Vagina (tissue), 2 donors: ENCODE data around the gene ZDHHC20. TPM values are rescaled to one million over a fixed set of nuclear protein-coding genes. Genes with fewer than 3 reads are reported as not detected.

Experiments used
- DNase-seq, 2 donors: peaks; one replicate each; pipeline ENCODE4 v3.0.0-alpha.2; 2017; ENCODE audit errors: extremely low spot score in 2 of 2
- H3K27ac ChIP-seq: fragments of 200-600 bp; sonication (generic); one replicate; pipeline ENCODE4 v1.5.1; 2019
- H3K27me3 ChIP-seq: fragments of 200-600 bp; sonication (generic); one replicate; pipeline ENCODE4 v1.5.1; 2019
- H3K36me3 ChIP-seq, 2 donors: fragments of 200-600 bp; sonication (generic); one replicate each; pipeline ENCODE4 v1.5.1; 2017 to 2019
- H3K4me1 ChIP-seq: fragments of 200-600 bp; sonication (generic); one replicate; pipeline ENCODE4 v1.5.1; 2019
- H3K4me3 ChIP-seq, 2 donors: fragments of 200-600 bp; sonication (generic); 1 replicate in 1 of 2; 2 replicates in 1 of 2; pipeline ENCODE4 v1.5.1; 2016 to 2019
- H3K9me3 ChIP-seq: fragments of 200-600 bp; sonication (generic); one replicate; pipeline ENCODE4 v1.5.1; 2019
- POLR2A ChIP-seq, 2 donors: fragments of 450-650 bp; IDR thresholded peaks; one replicate each; pipeline ENCODE4 v1.6.1; 2017; ENCODE audit warnings: antibody characterized with exemption in 2 of 2, mild to moderate bottlenecking in 2 of 2, moderate library complexity in 2 of 2
- POLR2AphosphoS5 ChIP-seq, 2 donors: sonication (generic); formaldehyde crosslinking; IDR thresholded peaks; one replicate each; pipeline ENCODE4 v1.9.0; 2017; ENCODE audit warnings: antibody characterized with exemption in 2 of 2, mild to moderate bottlenecking in 2 of 2, low read depth in 1 of 2; ENCODE audit not compliant: insufficient read depth in 1 of 2
- intact Hi-C: fragments of 100-400 bp; cut with DNase I; formaldehyde crosslinking; loops from one replicate; pipeline ENCODE4 v1.15.1; 2023
- total RNA-seq: library from RNA; depleted of rRNA; stranded (reverse); fragments of >200 nt; gene quantifications from one replicate; pipeline ENCODE4 v1.2.3, GENCODE V29; 2016
- TF ChIP-seq, protein P1 (sequence below), 3 experiments: fragments of 450-650 bp in 2 of 3; fragments of 200-600 bp in 1 of 3; sonication (generic) in 1 of 3; IDR thresholded peaks; one replicate each; pipeline ENCODE4 v1.5.1; 2017 to 2019; ENCODE audit warnings: antibody characterized with exemption in 3 of 3, mild to moderate bottlenecking in 2 of 3, moderate library complexity in 2 of 3

Gene ZDHHC20
- total RNA-seq, 1 donor from 2014 or later = 54.8 TPM

DNA sequence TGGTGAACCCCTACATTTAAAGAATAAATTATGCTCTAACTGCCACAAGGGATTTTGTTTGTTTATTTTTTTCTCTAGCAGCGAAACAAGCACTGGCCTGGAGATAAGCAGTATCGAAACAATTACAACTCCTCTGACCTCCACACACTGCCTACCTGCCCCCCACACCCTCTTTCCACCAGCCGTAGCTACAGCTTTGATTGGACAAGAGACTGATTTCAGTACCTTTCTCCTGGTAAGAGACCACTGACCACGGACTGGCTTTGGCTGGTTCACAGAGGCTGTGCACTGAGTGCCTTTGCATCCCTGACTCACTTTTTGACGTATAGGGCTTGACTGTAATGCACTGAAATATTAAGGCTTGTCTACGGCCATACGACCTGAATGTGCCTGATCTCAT lies 7.4 kb upstream of the ZDHHC20 start:
- TF ChIP-seq POLR2AphosphoS5 (IDR thresholded peaks at IDR 0.05; ENCODE audit: insufficient read depth in 1 of 2, low read depth in 1 of 2) (no peak), POLR2A (IDR thresholded peaks at IDR 0.05) (no peak)
- TF ChIP-seq, protein P1, sequence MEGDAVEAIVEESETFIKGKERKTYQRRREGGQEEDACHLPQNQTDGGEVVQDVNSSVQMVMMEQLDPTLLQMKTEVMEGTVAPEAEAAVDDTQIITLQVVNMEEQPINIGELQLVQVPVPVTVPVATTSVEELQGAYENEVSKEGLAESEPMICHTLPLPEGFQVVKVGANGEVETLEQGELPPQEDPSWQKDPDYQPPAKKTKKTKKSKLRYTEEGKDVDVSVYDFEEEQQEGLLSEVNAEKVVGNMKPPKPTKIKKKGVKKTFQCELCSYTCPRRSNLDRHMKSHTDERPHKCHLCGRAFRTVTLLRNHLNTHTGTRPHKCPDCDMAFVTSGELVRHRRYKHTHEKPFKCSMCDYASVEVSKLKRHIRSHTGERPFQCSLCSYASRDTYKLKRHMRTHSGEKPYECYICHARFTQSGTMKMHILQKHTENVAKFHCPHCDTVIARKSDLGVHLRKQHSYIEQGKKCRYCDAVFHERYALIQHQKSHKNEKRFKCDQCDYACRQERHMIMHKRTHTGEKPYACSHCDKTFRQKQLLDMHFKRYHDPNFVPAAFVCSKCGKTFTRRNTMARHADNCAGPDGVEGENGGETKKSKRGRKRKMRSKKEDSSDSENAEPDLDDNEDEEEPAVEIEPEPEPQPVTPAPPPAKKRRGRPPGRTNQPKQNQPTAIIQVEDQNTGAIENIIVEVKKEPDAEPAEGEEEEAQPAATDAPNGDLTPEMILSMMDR (IDR thresholded peaks at IDR 0.05) = no peak
- Histone ChIP-seq H3K9me3 (no peaks in the 10 kb centered on the region), H3K27me3 (no peaks in the 10 kb centered on the region), H3K4me3 (no peak overlapping the region), H3K36me3 (no peaks in the 10 kb centered on the region), H3K4me1 (no peaks in the 10 kb centered on the region), H3K27ac (no peak overlapping the region)
- intact Hi-C loops = no loop called here
- peak in 1 of 2 donors; percentile 40 for DNase-seq

DNA sequence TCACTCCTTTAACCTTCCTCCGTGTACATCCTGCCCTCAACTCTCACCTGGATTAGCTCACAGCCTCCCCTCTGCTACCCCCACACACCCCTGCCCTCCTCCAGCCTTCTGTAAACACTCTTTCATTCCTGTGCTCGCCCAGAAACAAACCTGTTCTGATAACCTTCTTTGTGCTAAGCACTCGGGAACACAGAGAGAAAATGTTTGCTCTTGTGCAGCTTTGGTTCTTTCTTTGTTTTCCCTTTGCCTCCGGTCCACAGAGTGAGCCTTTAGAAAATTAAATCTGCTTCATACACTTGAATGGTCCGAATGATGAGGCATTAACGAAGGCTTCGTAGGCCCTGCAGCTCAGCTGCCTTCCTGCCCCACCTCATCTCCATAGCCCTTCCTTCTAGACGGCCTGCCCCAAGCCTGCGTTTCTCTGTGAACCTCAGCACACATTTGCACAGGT lies 6.6 kb upstream of the ZDHHC20 start:
- Histone ChIP-seq H3K27me3 (no peaks in the 10 kb centered on the region), H3K9me3 (no peaks in the 10 kb centered on the region), H3K27ac (no peak overlapping the region), H3K36me3 (no peaks in the 10 kb centered on the region), H3K4me1 (no peaks in the 10 kb centered on the region), H3K4me3 (no peak overlapping the region)
- intact Hi-C loops = no loop called here
- TF ChIP-seq POLR2A (IDR thresholded peaks at IDR 0.05) (no peak), POLR2AphosphoS5 (IDR thresholded peaks at IDR 0.05; ENCODE audit: insufficient read depth in 1 of 2, low read depth in 1 of 2) (no peak)
- no peak for DNase-seq

DNA sequence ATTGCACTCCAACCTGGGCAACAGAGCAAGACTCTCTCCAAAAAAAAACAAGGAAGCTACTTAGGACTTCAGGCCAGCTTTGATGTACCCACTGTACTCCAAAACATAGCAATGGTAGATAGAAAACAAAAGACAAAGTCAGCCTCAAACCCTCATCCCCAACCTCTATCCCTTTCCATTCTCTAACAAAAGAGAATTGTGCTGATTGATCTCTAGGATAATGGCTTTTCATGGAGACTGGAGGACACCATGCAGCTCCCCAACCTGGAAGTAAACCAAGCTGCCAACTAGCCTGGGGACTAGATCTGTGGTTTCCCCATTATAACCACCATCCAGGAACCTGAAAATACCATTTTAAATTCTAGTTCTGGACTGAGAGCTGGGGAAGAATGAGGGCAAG lies 4.3 kb upstream of the ZDHHC20 start:
- DNase-seq = no peak
- H3K4me3 ChIP-seq = no peak overlapping the region
- no peak overlapping the region for H3K27ac ChIP-seq
- no peaks in the 10 kb centered on the region for H3K27me3 ChIP-seq
- TF ChIP-seq POLR2A (IDR thresholded peaks at IDR 0.05) = no peak
- no peak for TF ChIP-seq POLR2AphosphoS5 (IDR thresholded peaks at IDR 0.05; ENCODE audit: insufficient read depth in 1 of 2, low read depth in 1 of 2)
- TF ChIP-seq, protein P1 (IDR thresholded peaks at IDR 0.05) = no peak
- intact Hi-C loops = no loop called here
- H3K9me3 ChIP-seq = no peaks in the 10 kb centered on the region
- no peaks in the 10 kb centered on the region for H3K4me1 ChIP-seq
- H3K36me3 ChIP-seq = no peaks in the 10 kb centered on the region

DNA sequence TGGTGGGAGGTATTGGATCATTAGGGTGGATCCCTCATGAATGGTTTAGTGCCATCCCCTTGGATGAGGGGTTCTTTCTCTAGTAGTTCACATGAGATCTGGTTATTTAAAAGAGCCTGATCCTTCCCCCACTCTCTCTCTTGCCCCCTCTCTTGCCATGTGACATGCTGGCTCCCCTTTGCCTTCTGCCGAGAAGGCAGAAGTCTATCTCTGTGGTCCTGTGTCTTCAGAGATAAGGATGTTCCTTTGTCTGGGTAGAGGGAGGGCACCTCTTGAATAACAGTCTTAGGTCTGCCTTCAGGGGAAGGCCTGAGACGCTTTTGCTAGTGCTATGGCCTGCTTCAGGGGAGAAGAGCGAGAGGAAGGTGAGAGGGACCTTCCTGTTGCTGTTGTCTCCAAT lies 2.0 kb upstream of the ZDHHC20 start:
- intact Hi-C loops = no loop called here
- Histone ChIP-seq H3K27me3 (no peaks in the 10 kb centered on the region), H3K9me3 (no peaks in the 10 kb centered on the region)

DNA sequence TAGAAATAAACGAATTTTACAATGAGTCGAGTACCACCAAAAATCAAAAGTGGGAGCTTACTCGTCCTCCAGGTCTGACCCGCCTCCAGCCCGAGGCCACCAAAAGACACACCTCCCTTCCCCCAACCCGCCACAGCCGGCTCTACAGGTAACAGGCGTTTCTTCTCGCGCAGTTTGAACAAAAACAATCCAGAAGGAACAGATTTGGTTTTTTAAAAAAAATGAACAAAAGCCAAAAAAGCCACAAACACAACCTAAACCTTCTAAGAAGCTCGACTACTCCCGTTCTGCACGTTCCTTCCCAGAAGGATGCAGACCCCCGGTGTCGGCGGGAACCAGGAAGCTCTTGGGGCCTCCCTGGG lies 671 bp downstream of the ZDHHC20 start:
- DNase-seq = no peak
- peaks cover 19% of the 10 kb centered on the region for H3K4me1 ChIP-seq
- peak overlapping the region; percentile 80 to 88 for H3K4me3 ChIP-seq
- intact Hi-C loops = no loop called here
- TF ChIP-seq POLR2AphosphoS5 (IDR thresholded peaks at IDR 0.05; ENCODE audit: insufficient read depth in 1 of 2, low read depth in 1 of 2) (no peak), POLR2A (IDR thresholded peaks at IDR 0.05) (no peak)
- TF ChIP-seq, protein P1 (IDR thresholded peaks at IDR 0.05) = no peak
- H3K27ac ChIP-seq = peak overlapping the region; percentile 95
- no peaks in the 10 kb centered on the region for H3K9me3 ChIP-seq
- no peaks in the 10 kb centered on the region for H3K27me3 ChIP-seq
- H3K36me3 ChIP-seq = no peaks in the 10 kb centered on the region

More for the DNA sequence above, 2.0 kb upstream of the ZDHHC20 start:
- H3K4me1 ChIP-seq = peaks cover 19% of the 10 kb centered on the region
- no peak overlapping the region for H3K27ac ChIP-seq
- no peak for TF ChIP-seq POLR2AphosphoS5 (IDR thresholded peaks at IDR 0.05; ENCODE audit: insufficient read depth in 1 of 2, low read depth in 1 of 2)
- TF ChIP-seq, protein P1 (IDR thresholded peaks at IDR 0.05) = no peak
- no peak for TF ChIP-seq POLR2A (IDR thresholded peaks at IDR 0.05)
- H3K36me3 ChIP-seq = no peaks in the 10 kb centered on the region
- no peak overlapping the region for H3K4me3 ChIP-seq
- DNase-seq = no peak
